Right renal pelvis (tissue), 4 donors: ENCODE results near the gene LKAAEAR1. TPM values are rescaled to one million over a fixed set of nuclear protein-coding genes. Genes with fewer than 3 reads are reported as not detected.

Source experiments
- DNase-seq, 4 donors: peaks; one replicate each; pipeline ENCODE4 v3.0.0-alpha.2; 2013; ENCODE audit warnings: low read depth in 4 of 4, low spot score in 3 of 4, missing footprints in 1 of 4
- polyA plus RNA-seq, 4 donors: library from polyadenylated mRNA; unstranded; fragments of 120-200 nt; gene quantifications; one replicate each; pipeline ENCODE4 v1.2.1, GENCODE V29; 2013; ENCODE audit not compliant: insufficient read length in 4 of 4

The LKAAEAR1 gene
- polyA plus RNA-seq, 4 donors, result 0.22 TPM; not detected in 3

GRCh38 chr20:64041040-64041780 is 43.0 kb downstream of the LKAAEAR1 start:
- DNase-seq, result no peak

GRCh38 chr20:64040231-64041039 is 43.8 kb downstream of the LKAAEAR1 start:
- no peak for DNase-seq

- DNase-seq, result no peak
Observed at GRCh38 chr20:64039293-64040160, 44.7 kb downstream of the LKAAEAR1 start.

GRCh38 chr20:64038565-64039292 is 45.5 kb downstream of the LKAAEAR1 start:
- DNase-seq, result peak in 2 of 4 donors; percentile 55 to 70

DNA sequence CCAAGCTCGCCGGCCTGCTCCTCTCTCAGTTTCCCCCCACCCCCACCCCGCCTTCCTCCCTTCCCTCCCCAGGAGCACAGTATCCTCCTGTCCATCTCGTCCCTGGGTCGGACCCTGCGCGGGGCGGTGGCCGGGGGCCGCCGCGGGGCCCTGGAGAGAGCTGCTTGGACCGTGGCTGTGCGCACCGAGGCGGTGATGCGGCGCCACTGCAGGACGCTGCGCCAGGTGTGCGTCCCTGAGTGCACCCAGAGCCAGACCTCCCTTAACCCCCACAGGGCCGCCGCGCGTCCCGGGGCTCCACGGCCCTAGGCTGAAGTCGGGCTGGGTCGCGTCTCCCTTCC is 46.0 kb downstream of the LKAAEAR1 start:
- no peak for DNase-seq

GRCh38 chr20:64037498-64038213 is 46.5 kb downstream of the LKAAEAR1 start:
- DNase-seq, result no peak

DNA sequence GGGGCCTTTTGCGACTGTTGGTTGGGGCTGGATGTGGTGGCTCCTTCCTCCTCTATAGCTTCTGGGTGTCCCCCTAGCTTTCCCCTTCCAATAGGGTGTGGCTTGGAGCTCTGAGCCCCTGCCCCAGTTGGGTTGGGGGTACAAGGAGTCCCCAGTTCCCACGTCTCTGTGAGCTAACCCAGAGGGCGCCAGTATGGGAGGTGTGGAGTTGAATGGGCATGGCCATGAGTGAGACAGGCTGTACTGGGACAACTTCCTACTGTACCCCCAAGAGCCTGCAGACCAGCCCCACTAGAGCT is 47.0 kb downstream of the LKAAEAR1 start:
- DNase-seq, result no peak

DNA sequence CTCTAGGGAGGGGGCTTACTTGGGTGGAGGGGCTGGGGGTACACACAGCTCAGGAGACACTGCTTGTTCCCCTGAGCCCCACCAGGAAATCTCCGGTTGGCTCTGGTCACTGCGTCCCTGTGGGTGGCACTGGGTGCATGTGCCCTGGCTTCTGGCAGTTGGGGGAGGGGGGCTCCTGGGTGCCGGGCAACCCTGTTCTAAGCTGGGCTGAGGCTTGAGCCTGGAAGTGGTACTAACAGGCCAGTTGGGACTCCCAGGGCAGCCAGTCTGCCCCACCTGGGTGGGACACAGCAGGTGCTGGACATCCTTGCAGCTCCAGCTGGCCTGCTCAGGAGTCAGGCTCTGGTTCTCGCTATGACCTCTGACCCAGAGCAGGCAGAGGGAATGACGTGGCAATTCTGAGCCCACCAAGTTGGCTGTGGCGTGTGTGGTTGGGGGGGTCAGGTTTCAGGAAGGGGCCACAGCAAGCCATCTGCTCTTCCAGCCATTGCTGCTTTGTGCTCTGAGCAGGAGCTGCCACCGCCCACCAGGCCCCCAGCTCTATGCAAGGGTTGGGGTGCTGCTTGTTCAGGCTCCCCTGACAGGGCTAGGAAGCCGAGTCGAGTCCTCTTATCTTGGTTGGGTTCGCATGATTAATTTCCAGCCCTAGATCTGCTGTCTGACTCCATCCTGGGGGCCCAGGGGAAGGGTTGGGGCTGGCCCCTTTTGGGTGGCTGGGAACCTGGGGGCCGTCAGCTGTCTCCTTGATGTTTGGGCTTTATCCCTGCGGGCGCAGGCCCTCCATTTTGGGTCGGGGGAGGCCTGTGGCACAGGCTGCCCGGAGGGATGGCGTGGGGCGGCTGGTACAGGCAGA is 47.6 kb downstream of the LKAAEAR1 start:
- no peak for DNase-seq

DNA sequence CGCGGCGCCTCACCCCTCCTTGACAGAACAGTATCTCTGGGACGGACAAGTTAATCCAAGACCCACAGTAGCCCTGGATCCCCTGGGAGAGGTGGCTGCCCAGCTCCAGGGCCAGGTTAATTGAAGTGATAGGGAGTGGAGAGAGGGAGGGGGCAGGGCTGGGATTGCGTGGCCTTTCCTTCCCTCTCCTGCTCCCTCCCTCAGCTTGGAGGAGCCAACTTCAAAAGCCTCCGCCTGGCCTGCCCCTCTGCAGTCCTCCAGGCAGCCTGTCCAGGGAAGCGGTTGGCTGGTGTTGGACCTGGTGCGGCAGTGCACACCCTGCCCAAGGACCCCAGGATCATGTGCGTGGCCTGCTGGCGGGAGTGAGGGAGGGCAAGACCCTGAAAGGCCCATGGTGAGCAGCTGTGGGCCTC is 48.3 kb downstream of the LKAAEAR1 start, which contains the start of gene C20orf204:
Gene C20orf204 (plus strand): TSS at position 250 of the 413 bp plus-strand sequence. CDS start 142 bp downstream, at position 392.
- no peak for DNase-seq

GRCh38 chr20:64035066-64035932 is 48.9 kb downstream of the LKAAEAR1 start:
- no peak for DNase-seq

- no peak for DNase-seq
Observed at GRCh38 chr20:64033981-64034493, 50.2 kb downstream of the LKAAEAR1 start.

Other genes starting within 250 kb of the LKAAEAR1 start
- not detected for gene ABHD16B, start 222.9 kb downstream of the LKAAEAR1 start, polyA plus RNA-seq
- gene TPD52L2, start 219.1 kb downstream of the LKAAEAR1 start, polyA plus RNA-seq, result 10 to 100 TPM; 84.8 to 91.5 (median 87.1) TPM
- gene DNAJC5, start 189.3 kb downstream of the LKAAEAR1 start, polyA plus RNA-seq, result 10 to 100 TPM; 28.3 to 34.5 (median 31.1) TPM
- gene UCKL1, start 128.0 kb downstream of the LKAAEAR1 start, polyA plus RNA-seq, result 10 to 100 TPM; 37.8 to 53.6 (median 45.0) TPM
- 10 to 100 TPM; 24.9 to 31.9 (median 26.1) TPM for gene ZNF512B, start 114.5 kb downstream of the LKAAEAR1 start, polyA plus RNA-seq
- gene SAMD10, start 104.8 kb downstream of the LKAAEAR1 start, polyA plus RNA-seq, result 10 to 100 TPM in 1 of 4 donors, 1 to 10 TPM in 3; 7.2 to 10.2 (median 8.3) TPM
- 10 to 100 TPM; 81.8 to 92.3 (median 84.5) TPM for gene PRPF6, start 103.3 kb downstream of the LKAAEAR1 start, polyA plus RNA-seq
- 1 to 10 TPM in 1 of 4 donors, under 1 TPM in 3; 0.62 to 1.1 (median 0.75) TPM for gene C20orf204, start 48.2 kb downstream of the LKAAEAR1 start, polyA plus RNA-seq
- 10 to 100 TPM in 3 of 4 donors, 1 to 10 TPM in 1; 9.3 to 19.7 (median 10.9) TPM for gene SOX18, start 34.8 kb downstream of the LKAAEAR1 start, polyA plus RNA-seq
- gene TCEA2, start 21.2 kb downstream of the LKAAEAR1 start, polyA plus RNA-seq, result 10 to 100 TPM; 77.9 to 99.7 (median 81.5) TPM
- gene RGS19, start 4.9 kb downstream of the LKAAEAR1 start, polyA plus RNA-seq, result 1 to 10 TPM; 5.0 to 7.9 (median 5.6) TPM
- 1 to 10 TPM in 3 of 4 donors, under 1 TPM in 1; 0.80 to 1.3 (median 1.2) TPM for gene OPRL1, start 4.3 kb downstream of the LKAAEAR1 start, polyA plus RNA-seq
- not detected for gene NPBWR2, start 23.2 kb upstream of the LKAAEAR1 start, polyA plus RNA-seq
- under 1 TPM; 0.38 to 0.79 (median 0.63) TPM for gene MYT1, start 80.1 kb upstream of the LKAAEAR1 start, polyA plus RNA-seq
- 100 to 1,000 TPM; 132 to 182 (median 154) TPM for gene PCMTD2, start 171.3 kb upstream of the LKAAEAR1 start, polyA plus RNA-seq